WTC11 (cell line): Measurements from ENCODE around the gene DTNBP1.

Source experiments
- CBFB ChIP-seq: sonication (generic); formaldehyde crosslinking; IDR thresholded peaks from 2 replicates; pipeline ENCODE4 v1.8.1; 2022; ENCODE audit warnings: mild to moderate bottlenecking, low read depth, missing genetic modification reagents
- CTCF ChIP-seq: fragments of 200-600 bp; IDR thresholded peaks from 2 replicates; pipeline ENCODE4 v1.8.0; 2022; ENCODE audit warnings: antibody characterized with exemption
- NFYB ChIP-seq: sonication (generic); formaldehyde crosslinking; conservative IDR thresholded peaks from 2 replicates; pipeline ENCODE4 v1.8.0; 2022; ENCODE audit warnings: low read depth, missing genetic modification reagents
- SMAD3 ChIP-seq: sonication (generic); formaldehyde crosslinking; IDR thresholded peaks from 2 replicates; pipeline ENCODE4 v1.8.0; 2022; ENCODE audit warnings: missing genetic modification reagents, mild to moderate bottlenecking, borderline replicate concordance
- TEAD4 ChIP-seq: sonication (generic); formaldehyde crosslinking; IDR thresholded peaks from 2 replicates; pipeline ENCODE4 v1.8.0; 2022; ENCODE audit warnings: mild to moderate bottlenecking, missing genetic modification reagents
- TF ChIP-seq, protein P1 (sequence below): sonication (generic); formaldehyde crosslinking; conservative IDR thresholded peaks from 2 replicates; pipeline ENCODE4 v1.8.1; 2023; ENCODE audit warnings: mild to moderate bottlenecking, low read depth, missing genetic modification reagents, moderate library complexity
- TF ChIP-seq, protein P2 (sequence below): sonication (generic); formaldehyde crosslinking; IDR thresholded peaks from 2 replicates; pipeline ENCODE4 v1.8.1; 2023; ENCODE audit warnings: mild to moderate bottlenecking, moderate library complexity, missing genetic modification reagents

DNA sequence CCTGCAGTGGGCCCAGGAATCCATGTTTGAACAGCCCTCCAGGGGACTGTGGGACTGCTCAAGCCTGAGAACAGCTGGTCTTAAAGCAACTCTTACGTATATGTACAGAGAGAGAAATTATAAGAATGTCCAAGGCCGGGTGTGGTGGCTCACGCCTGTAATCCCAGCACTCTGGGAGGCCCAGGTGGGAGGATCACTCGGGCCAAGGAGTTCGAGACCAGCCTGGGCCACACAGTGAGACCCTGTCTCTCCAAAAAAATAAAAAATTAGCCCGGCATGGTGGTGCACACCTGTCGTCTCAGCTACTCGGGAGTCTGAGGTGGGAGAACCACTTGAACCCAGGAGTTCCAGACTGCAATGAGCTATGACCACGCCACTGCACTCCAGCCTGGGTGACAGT lies 134.0 kb downstream of the DTNBP1 start:
- TF ChIP-seq CTCF (no peak), NFYB (CRISPR knock-in tag) (no peak), TEAD4 (no peak), SMAD3 (CRISPR knock-in tag) (no peak), CBFB (CRISPR knock-in tag) (no peak)
- TF ChIP-seq, protein P1, sequence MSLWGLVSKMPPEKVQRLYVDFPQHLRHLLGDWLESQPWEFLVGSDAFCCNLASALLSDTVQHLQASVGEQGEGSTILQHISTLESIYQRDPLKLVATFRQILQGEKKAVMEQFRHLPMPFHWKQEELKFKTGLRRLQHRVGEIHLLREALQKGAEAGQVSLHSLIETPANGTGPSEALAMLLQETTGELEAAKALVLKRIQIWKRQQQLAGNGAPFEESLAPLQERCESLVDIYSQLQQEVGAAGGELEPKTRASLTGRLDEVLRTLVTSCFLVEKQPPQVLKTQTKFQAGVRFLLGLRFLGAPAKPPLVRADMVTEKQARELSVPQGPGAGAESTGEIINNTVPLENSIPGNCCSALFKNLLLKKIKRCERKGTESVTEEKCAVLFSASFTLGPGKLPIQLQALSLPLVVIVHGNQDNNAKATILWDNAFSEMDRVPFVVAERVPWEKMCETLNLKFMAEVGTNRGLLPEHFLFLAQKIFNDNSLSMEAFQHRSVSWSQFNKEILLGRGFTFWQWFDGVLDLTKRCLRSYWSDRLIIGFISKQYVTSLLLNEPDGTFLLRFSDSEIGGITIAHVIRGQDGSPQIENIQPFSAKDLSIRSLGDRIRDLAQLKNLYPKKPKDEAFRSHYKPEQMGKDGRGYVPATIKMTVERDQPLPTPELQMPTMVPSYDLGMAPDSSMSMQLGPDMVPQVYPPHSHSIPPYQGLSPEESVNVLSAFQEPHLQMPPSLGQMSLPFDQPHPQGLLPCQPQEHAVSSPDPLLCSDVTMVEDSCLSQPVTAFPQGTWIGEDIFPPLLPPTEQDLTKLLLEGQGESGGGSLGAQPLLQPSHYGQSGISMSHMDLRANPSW (CRISPR knock-in tag) = no peak
- TF ChIP-seq, protein P2, sequence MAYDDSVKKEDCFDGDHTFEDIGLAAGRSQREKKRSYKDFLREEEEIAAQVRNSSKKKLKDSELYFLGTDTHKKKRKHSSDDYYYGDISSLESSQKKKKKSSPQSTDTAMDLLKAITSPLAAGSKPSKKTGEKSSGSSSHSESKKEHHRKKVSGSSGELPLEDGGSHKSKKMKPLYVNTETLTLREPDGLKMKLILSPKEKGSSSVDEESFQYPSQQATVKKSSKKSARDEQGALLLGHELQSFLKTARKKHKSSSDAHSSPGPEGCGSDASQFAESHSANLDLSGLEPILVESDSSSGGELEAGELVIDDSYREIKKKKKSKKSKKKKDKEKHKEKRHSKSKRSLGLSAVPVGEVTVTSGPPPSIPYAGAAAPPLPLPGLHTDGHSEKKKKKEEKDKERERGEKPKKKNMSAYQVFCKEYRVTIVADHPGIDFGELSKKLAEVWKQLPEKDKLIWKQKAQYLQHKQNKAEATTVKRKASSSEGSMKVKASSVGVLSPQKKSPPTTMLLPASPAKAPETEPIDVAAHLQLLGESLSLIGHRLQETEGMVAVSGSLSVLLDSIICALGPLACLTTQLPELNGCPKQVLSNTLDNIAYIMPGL (CRISPR knock-in tag) = no peak
